HG02798 (cell line): ENCODE results near the gene ITGB1.
"Not testable (repeated sequence)": the region's sequence is repeated elsewhere in the genome, so short reads cannot be mapped to it uniquely, and the experiment has no call there.

Source experiments
- ATAC-seq: cut with Tn5 transposase; IDR thresholded peaks from one replicate; pipeline ENCODE4 v1.9.1; 2021; ENCODE audit warnings: mild to moderate bottlenecking; ENCODE audit not compliant: unreplicated experiment, poor library complexity

ITGB1 gene

GRCh38 chr10:32895200-32895968, 62.6 kb downstream of the ITGB1 start:
- not testable (repeated sequence) for ATAC-seq

GRCh38 chr10:32893916-32894664, 63.9 kb downstream of the ITGB1 start:
- no peak for ATAC-seq

GRCh38 chr10:32893434-32893833, 64.6 kb downstream of the ITGB1 start:
- no peak for ATAC-seq

GRCh38 chr10:32891261-32891660, 66.8 kb downstream of the ITGB1 start:
- ATAC-seq: no peak

GRCh38 chr10:32890444-32890843, 67.6 kb downstream of the ITGB1 start:
- ATAC-seq: no peak

GRCh38 chr10:32889631-32890212, 68.3 kb downstream of the ITGB1 start:
- ATAC-seq: no peak

GRCh38 chr10:32888161-32888927, 69.7 kb downstream of the ITGB1 start:
- no peak for ATAC-seq

- ATAC-seq: no peak
Observed at GRCh38 chr10:32887481-32887880, 70.5 kb downstream of the ITGB1 start.

- no peak for ATAC-seq
Observed at GRCh38 chr10:32882076-32882475, 76.0 kb downstream of the ITGB1 start.

GRCh38 chr10:32878646-32879045, 79.4 kb downstream of the ITGB1 start:
- ATAC-seq: no peak

GRCh38 chr10:32877915-32878314, 80.1 kb downstream of the ITGB1 start:
- no peak for ATAC-seq

- ATAC-seq: no peak
Observed at GRCh38 chr10:32865170-32865569, 92.9 kb downstream of the ITGB1 start.

- ATAC-seq: no peak
Observed at GRCh38 chr10:32854435-32854834, 103.6 kb downstream of the ITGB1 start.

GRCh38 chr10:32851301-32851700, 106.7 kb downstream of the ITGB1 start:
- ATAC-seq: no peak
